Islet precursor cell (in vitro differentiated cells): ENCODE results near the gene FA2H.

Experiments used
- DNase-seq: peaks from one replicate; pipeline ENCODE4 v3.0.0-alpha.2; 2018

The FA2H gene

DNA sequence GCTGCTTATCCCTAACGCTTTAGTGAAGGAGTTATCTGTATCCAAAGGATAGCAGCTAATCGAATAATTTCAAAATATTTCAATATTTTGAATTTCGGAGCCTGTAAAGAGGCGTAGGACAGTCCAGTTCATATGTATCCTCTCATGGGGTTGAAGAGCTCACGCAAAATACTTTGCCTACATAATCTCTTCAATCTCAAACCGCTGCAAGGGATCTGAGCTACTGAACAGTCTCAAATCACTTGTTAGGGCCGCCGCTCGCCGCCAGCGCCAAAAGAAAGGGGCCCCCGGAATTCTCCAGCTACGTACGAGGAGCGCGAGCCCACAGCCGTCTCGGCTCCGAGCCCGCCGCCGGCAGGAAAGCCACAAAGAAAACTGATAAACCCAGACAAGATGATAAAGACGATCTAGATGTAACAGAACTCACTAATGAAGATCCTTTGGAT lies 107.3 kb downstream of the FA2H start:
- peak; percentile 62 for DNase-seq

DNA sequence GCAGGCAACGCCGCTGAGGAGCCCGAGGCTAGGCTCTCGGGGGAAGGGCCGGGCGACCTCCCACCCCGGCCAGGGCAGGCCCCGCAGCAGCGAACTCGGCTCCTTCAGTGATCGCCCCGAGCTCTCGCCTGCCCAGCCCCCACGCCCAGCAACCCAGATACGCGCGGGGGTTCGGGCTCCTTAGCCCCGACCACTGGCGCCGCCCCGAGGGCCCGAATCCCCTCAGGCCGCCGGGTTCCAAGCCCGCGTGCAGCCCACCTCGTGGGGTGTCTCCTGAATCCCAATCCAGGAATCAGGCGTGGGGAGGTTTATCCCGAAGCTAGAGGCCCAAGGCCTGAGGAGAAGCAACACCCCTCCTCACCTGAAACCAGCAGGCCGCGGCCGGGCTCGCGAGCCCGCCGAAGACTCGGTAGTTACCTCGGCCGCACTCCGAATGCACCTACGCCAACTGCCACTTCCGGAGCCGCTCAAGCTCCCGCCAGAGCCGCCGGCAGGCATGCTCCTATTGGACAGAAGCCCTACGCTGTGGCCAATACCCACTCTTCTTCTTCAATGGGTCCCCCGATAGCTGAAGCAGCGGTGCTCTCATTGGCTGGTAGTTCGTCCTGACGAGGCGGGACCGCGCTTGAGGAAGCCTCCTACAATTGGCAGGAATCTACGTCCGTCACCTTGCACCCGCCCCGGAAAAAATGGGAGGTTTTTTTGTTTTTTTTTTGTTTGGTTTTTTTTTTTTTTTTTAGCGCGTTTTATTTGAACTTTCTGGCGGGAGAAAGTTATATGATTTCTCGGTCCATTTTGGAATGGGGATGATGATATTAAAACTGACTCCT lies 108.0 kb downstream of the FA2H start, which contains the start of gene RFWD3:
RFWD3 (minus strand) TSS at position 453 of the 830 bp plus-strand sequence. CDS start 5,428 bp downstream, outside the sequence.
- peak; percentile 99 for DNase-seq

DNA sequence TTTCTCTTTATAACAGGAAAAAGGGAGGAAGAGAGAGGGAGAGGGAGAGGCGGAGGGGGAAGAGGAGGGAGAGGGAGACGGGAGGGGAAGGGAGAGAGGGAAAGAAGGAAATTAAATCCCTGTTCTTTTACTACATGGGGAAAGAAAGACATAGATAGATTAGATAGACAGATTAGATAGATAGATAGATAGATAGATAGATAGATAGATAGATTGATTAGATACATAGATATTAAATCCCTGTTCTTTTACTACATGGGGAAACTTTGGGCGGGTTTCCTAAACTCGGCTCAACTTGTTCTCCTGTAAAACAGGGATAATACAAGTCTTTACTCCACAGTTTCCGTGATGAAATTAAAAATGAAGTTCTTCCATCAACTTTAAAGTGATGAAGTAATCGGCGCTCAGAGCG lies 108.6 kb downstream of the FA2H start:
- DNase-seq = no peak
